WTC11 (cell line): ENCODE measurements around the gene CORIN. TPM values are rescaled to one million over a fixed set of nuclear protein-coding genes. Genes with fewer than 3 reads are reported as not detected.

Experiments used
- ATAC-seq: fragments of 200-7000 bp; cut with Tn5 transposase; 2 replicates; pipeline ENCODE4 v1.10.0; 2021; ENCODE audit warnings: mild to moderate bottlenecking, moderate library complexity
- CTCF ChIA-PET: fragments of 300-600 bp; sonication (Branson Sonifier 250); formaldehyde crosslinking; loops from one replicate; lab custom pipeline; 2021; ENCODE audit warnings: antibody characterized with exemption; lab: Charles Lee
- POLR2A ChIA-PET: fragments of 350-600 bp; sonication (Branson Sonifier 250); formaldehyde crosslinking; loops from one replicate; lab custom pipeline; 2021; ENCODE audit warnings: antibody characterized with exemption; lab: Charles Lee
- DNase-seq: peaks from one replicate; pipeline ENCODE4 v3.0.0; 2021; ENCODE audit warnings: low spot score
- H3K27ac Mint-ChIP-seq: 2 replicates; pipeline ENCODE4 v1.8.0; 2021; ENCODE audit warnings: mixed read lengths
- H3K27me3 Mint-ChIP-seq: 2 replicates; pipeline ENCODE4 v1.8.0; 2021; ENCODE audit warnings: low read depth, mild to moderate bottlenecking, moderate library complexity, mixed read lengths
- H3K36me3 Mint-ChIP-seq: 2 replicates; pipeline ENCODE4 v1.8.0; 2021; ENCODE audit warnings: mixed read lengths
- H3K4me1 Mint-ChIP-seq: 2 replicates; pipeline ENCODE4 v1.8.0; 2022; ENCODE audit warnings: mixed read lengths
- H3K4me3 Mint-ChIP-seq: 2 replicates; pipeline ENCODE4 v1.8.0; 2021; ENCODE audit warnings: mild to moderate bottlenecking, moderate library complexity, mixed read lengths
- H3K9me3 Mint-ChIP-seq: 2 replicates; pipeline ENCODE4 v1.8.0; 2021; ENCODE audit warnings: mixed read lengths
- CREB1 ChIP-seq: sonication (generic); formaldehyde crosslinking; IDR thresholded peaks from 2 replicates; pipeline ENCODE4 v1.8.0; 2023; ENCODE audit warnings: mild to moderate bottlenecking, missing genetic modification reagents
- E2F5 ChIP-seq: sonication (generic); formaldehyde crosslinking; IDR thresholded peaks from 2 replicates; pipeline ENCODE4 v1.8.1; 2022; ENCODE audit warnings: mild to moderate bottlenecking, moderate library complexity, missing genetic modification reagents
- EMX1 ChIP-seq: fragments of 250-450 bp; sonication (Bioruptor Pico); IDR thresholded peaks from 2 replicates; pipeline ENCODE4 v1.8.0; 2021; ENCODE audit warnings: mild to moderate bottlenecking
- FOXJ3 ChIP-seq: sonication (generic); formaldehyde crosslinking; IDR thresholded peaks from 2 replicates; pipeline ENCODE4 v1.9.0; 2021; ENCODE audit warnings: missing genetic modification reagents, mild to moderate bottlenecking, borderline replicate concordance
- FOXP1 ChIP-seq: sonication (generic); formaldehyde crosslinking; IDR thresholded peaks from 2 replicates; pipeline ENCODE4 v1.8.0; 2022; ENCODE audit warnings: missing genetic modification reagents, mild to moderate bottlenecking, moderate library complexity, borderline replicate concordance
- KAT7 ChIP-seq: sonication (generic); formaldehyde crosslinking; IDR thresholded peaks from 2 replicates; pipeline ENCODE4 v1.8.1; 2023; ENCODE audit warnings: missing genetic modification reagents, mild to moderate bottlenecking, borderline replicate concordance
- MLX ChIP-seq: sonication (generic); formaldehyde crosslinking; IDR thresholded peaks from 2 replicates; pipeline ENCODE4 v1.8.1; 2023; ENCODE audit warnings: mild to moderate bottlenecking, missing genetic modification reagents, moderate library complexity
- PRRX2 ChIP-seq: fragments of 250-450 bp; sonication (Bioruptor Pico); IDR thresholded peaks from 2 replicates; pipeline ENCODE4 v1.8.0; 2021; ENCODE audit warnings: mild to moderate bottlenecking
- RELA ChIP-seq: sonication (generic); formaldehyde crosslinking; IDR thresholded peaks from 2 replicates; pipeline ENCODE4 v1.8.1; 2022; ENCODE audit warnings: missing genetic modification reagents, mild to moderate bottlenecking, borderline replicate concordance
- SOX15 ChIP-seq: fragments of 250-450 bp; sonication (Bioruptor Pico); IDR thresholded peaks from 2 replicates; pipeline ENCODE4 v1.9.0; 2021; ENCODE audit warnings: mild to moderate bottlenecking
- STAT6 ChIP-seq: sonication (generic); formaldehyde crosslinking; conservative IDR thresholded peaks from 2 replicates; pipeline ENCODE4 v1.8.1; 2023; ENCODE audit warnings: mild to moderate bottlenecking, low read depth, missing genetic modification reagents, moderate library complexity
- ZMAT4 ChIP-seq: fragments of 250-450 bp; sonication (Bioruptor Pico); IDR thresholded peaks from 2 replicates; pipeline ENCODE4 v1.9.0; 2021; ENCODE audit warnings: mild to moderate bottlenecking
- ZNF512 ChIP-seq: sonication (generic); formaldehyde crosslinking; IDR thresholded peaks from 2 replicates; pipeline ENCODE4 v1.8.1; 2022; ENCODE audit warnings: missing genetic modification reagents, borderline replicate concordance
- total RNA-seq: library from RNA; stranded (reverse); gene quantifications from 3 replicates; pipeline ENCODE4 v1.2.3, GENCODE V29; 2021
- TF ChIP-seq, protein P1 (sequence below): fragments of 200-600 bp; IDR thresholded peaks from 2 replicates; pipeline ENCODE4 v1.8.0; 2022; ENCODE audit warnings: antibody characterized with exemption
- TF ChIP-seq, protein P2 (sequence below): fragments of 250-450 bp; sonication (Bioruptor Pico); IDR thresholded peaks from 2 replicates; pipeline ENCODE4 v2.1.2; 2022; ENCODE audit warnings: mild to moderate bottlenecking, moderate library complexity

Gene CORIN
- total RNA-seq, 1 experiment from 2014 or later: 0.33 TPM

DNA sequence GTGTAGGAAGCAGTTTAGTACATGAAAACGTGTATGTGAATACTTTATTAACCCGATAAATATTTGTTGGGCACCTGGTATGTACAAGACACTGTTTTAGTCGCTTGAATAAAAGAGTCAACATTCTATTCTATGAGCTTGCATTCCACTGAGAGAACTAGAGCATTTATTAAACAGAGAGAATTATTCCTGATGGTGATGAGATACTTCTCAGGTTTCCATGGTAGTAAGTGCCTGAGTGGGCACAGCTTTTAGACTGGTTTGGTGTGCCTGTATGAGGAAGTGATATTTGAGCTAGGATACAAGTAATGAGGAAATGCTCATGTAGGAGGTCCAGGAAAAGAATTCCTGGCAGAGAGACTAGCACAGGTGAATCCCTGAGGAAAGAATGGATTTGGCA lies 258.6 kb downstream of the CORIN start:
- TF ChIP-seq STAT6 (CRISPR knock-in tag): no peak
- no peak for TF ChIP-seq CREB1 (CRISPR knock-in tag)
- TF ChIP-seq FOXP1 (CRISPR knock-in tag): no peak
- TF ChIP-seq, protein P1, sequence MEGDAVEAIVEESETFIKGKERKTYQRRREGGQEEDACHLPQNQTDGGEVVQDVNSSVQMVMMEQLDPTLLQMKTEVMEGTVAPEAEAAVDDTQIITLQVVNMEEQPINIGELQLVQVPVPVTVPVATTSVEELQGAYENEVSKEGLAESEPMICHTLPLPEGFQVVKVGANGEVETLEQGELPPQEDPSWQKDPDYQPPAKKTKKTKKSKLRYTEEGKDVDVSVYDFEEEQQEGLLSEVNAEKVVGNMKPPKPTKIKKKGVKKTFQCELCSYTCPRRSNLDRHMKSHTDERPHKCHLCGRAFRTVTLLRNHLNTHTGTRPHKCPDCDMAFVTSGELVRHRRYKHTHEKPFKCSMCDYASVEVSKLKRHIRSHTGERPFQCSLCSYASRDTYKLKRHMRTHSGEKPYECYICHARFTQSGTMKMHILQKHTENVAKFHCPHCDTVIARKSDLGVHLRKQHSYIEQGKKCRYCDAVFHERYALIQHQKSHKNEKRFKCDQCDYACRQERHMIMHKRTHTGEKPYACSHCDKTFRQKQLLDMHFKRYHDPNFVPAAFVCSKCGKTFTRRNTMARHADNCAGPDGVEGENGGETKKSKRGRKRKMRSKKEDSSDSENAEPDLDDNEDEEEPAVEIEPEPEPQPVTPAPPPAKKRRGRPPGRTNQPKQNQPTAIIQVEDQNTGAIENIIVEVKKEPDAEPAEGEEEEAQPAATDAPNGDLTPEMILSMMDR: no peak
- TF ChIP-seq, protein P2, sequence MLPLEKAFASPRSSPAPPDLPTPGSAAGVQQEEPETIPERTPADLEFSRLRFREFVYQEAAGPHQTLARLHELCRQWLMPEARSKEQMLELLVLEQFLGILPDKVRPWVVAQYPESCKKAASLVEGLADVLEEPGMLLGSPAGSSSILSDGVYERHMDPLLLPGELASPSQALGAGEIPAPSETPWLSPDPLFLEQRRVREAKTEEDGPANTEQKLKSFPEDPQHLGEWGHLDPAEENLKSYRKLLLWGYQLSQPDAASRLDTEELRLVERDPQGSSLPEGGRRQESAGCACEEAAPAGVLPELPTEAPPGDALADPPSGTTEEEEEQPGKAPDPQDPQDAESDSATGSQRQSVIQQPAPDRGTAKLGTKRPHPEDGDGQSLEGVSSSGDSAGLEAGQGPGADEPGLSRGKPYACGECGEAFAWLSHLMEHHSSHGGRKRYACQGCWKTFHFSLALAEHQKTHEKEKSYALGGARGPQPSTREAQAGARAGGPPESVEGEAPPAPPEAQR (CRISPR knock-in tag): no peak
- ATAC-seq: no peak
- no peak overlapping the region for H3K4me3 Mint-ChIP-seq
- H3K9me3 Mint-ChIP-seq: no peaks in the 10 kb centered on the region
- no peaks in the 10 kb centered on the region for H3K36me3 Mint-ChIP-seq
- CTCF ChIA-PET: no interaction called here
- no peak overlapping the region for H3K27ac Mint-ChIP-seq
- no peaks in the 10 kb centered on the region for H3K4me1 Mint-ChIP-seq
- POLR2A ChIA-PET: no interaction called here
- no peak for DNase-seq
- H3K27me3 Mint-ChIP-seq: no peaks in the 10 kb centered on the region

- no peak for ATAC-seq
- Mint-ChIP-seq H3K27me3 (no peaks in the 10 kb centered on the region), H3K9me3 (no peaks in the 10 kb centered on the region), H3K36me3 (no peaks in the 10 kb centered on the region), H3K4me3 (no peak overlapping the region), H3K4me1 (no peaks in the 10 kb centered on the region), H3K27ac (no peak overlapping the region)
- POLR2A ChIA-PET: no interaction called here
- DNase-seq: no peak
- no peak for TF ChIP-seq ZMAT4
- no peak for TF ChIP-seq RELA (CRISPR knock-in tag)
- CTCF ChIA-PET: no interaction called here
These were observed 259.9 kb downstream of the CORIN start for GRCh38 chr4:47577779-47578553.

- Mint-ChIP-seq H3K4me3 (no peak overlapping the region), H3K9me3 (no peaks in the 10 kb centered on the region), H3K36me3 (no peaks in the 10 kb centered on the region), H3K4me1 (no peaks in the 10 kb centered on the region), H3K27me3 (no peaks in the 10 kb centered on the region), H3K27ac (no peak overlapping the region)
- TF ChIP-seq E2F5 (CRISPR knock-in tag): no peak
- no peak for DNase-seq
- ChIA-PET CTCF (no interaction called here), POLR2A (no interaction called here)
- no peak for ATAC-seq
These were observed 264.9 kb downstream of the CORIN start for GRCh38 chr4:47572981-47573380.

DNA sequence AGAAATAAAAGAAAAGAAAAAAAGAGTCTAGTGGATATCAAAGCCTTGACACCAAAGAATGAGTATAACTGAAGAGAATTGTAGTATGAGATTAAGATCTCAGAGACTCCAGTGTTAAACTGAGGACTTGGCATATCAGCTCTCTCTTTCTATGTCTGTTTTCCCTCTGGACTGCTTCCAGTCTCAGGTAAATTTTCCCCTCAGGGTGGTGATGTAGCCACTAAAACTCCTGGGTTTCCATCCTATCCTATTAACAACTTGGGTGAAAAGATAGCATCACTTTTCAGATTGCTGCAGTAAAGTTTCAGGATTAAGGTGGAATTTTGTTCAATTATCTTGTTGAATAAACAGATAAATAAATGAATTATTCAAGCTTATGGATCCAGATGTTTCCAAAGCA lies 267.1 kb downstream of the CORIN start:
- no peaks in the 10 kb centered on the region for H3K36me3 Mint-ChIP-seq
- ATAC-seq (no peak), DNase-seq (no peak)
- H3K27me3 Mint-ChIP-seq: no peaks in the 10 kb centered on the region
- H3K27ac Mint-ChIP-seq: no peak overlapping the region
- no peaks in the 10 kb centered on the region for H3K4me1 Mint-ChIP-seq
- ChIA-PET CTCF (no interaction called here), POLR2A (no interaction called here)
- H3K4me3 Mint-ChIP-seq: no peak overlapping the region
- H3K9me3 Mint-ChIP-seq: no peaks in the 10 kb centered on the region
- TF ChIP-seq EMX1 (CRISPR knock-in tag) (no peak), ZMAT4 (no peak), E2F5 (CRISPR knock-in tag) (no peak), ZNF512 (CRISPR knock-in tag) (no peak), MLX (CRISPR knock-in tag) (no peak), SOX15 (CRISPR knock-in tag) (no peak), FOXJ3 (CRISPR knock-in tag) (no peak), KAT7 (CRISPR knock-in tag) (no peak), PRRX2 (no peak)
